ENCODE results near the gene EN2.

DNA sequence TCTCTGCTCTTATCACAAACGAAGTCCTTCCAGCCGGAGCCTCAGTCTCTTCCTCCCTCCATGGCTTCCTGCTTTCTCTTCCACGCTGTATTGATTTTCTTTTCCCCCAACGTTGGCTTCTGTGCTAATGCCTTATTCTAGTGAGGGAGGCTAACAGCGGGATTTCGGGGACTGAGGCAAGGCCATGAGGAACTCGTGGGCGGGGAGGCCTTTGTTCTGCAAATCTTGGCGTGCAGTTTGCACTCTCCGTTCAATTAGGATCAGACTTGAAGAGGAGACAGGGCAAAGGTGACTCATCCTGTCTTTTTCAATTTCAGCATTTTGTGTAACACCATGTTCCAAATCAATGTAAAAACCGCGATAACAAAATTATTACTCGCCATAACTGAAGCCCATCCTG, 25.3 kb downstream of the EN2 start:
- TF ChIP-seq SOX6 (IDR thresholded peaks at IDR 0.05) (no peak), SOX6 (CRISPR knock-in tag; IDR thresholded peaks at IDR 0.05) (no peak), GPN1 (CRISPR knock-in tag; IDR thresholded peaks at IDR 0.05; ENCODE audit: borderline replicate concordance) (no peak), GABPA (IDR thresholded peaks at IDR 0.05; ENCODE audit: low read depth, low read length) (no peak), GABPA (CRISPR knock-in tag; IDR thresholded peaks at IDR 0.05; ENCODE audit: low read depth) (no peak), CTCF (CRISPR knock-in tag; IDR thresholded peaks at IDR 0.05) (no peak), ELF1 (CRISPR knock-in tag; IDR thresholded peaks at IDR 0.05) (no peak), KLF6 (CRISPR knock-in tag; IDR thresholded peaks at IDR 0.05) (no peak), KDM2A (CRISPR knock-in tag; IDR thresholded peaks at IDR 0.05; ENCODE audit: borderline replicate concordance, low read depth) (no peak), ZNF670 (CRISPR knock-in tag; IDR thresholded peaks at IDR 0.05; ENCODE audit: borderline replicate concordance) (no peak)

Data from HepG2 (cell line).